A549 (cell line): ENCODE results near the gene CST4.

Source experiments
- NFE2L2 ChIP-seq: fragments of 150-350 bp; conservative IDR thresholded peaks from 2 replicates; pipeline ENCODE4 v1.6.1; 2014; ENCODE audit warnings: low read length
- PHF8 ChIP-seq: fragments of 200-600 bp; sonication (generic); IDR thresholded peaks from 2 replicates; pipeline ENCODE4 v1.6.1; 2016; ENCODE audit warnings: low read depth, mild to moderate bottlenecking, antibody characterized with exemption, moderate library complexity, borderline replicate concordance
- TF ChIP-seq, protein P1 (sequence below): fragments of >200 bp; sonication (Bioruptor Twin); formaldehyde crosslinking; IDR thresholded peaks from 3 replicates; pipeline ENCODE4 v1.5.1; 2016

- TF ChIP-seq NFE2L2 (no peak), PHF8 (no peak)
- TF ChIP-seq, protein P1, sequence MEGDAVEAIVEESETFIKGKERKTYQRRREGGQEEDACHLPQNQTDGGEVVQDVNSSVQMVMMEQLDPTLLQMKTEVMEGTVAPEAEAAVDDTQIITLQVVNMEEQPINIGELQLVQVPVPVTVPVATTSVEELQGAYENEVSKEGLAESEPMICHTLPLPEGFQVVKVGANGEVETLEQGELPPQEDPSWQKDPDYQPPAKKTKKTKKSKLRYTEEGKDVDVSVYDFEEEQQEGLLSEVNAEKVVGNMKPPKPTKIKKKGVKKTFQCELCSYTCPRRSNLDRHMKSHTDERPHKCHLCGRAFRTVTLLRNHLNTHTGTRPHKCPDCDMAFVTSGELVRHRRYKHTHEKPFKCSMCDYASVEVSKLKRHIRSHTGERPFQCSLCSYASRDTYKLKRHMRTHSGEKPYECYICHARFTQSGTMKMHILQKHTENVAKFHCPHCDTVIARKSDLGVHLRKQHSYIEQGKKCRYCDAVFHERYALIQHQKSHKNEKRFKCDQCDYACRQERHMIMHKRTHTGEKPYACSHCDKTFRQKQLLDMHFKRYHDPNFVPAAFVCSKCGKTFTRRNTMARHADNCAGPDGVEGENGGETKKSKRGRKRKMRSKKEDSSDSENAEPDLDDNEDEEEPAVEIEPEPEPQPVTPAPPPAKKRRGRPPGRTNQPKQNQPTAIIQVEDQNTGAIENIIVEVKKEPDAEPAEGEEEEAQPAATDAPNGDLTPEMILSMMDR = no peak
These were observed 34.1 kb downstream of the CST4 start for GRCh38 chr20:23654717-23655116.
